VCaP (cell line): ENCODE measurements around the gene DDX25.

ENCODE experiments used
- H3K27ac ChIP-seq: fragments of 450-650 bp; 2 replicates; pipeline ENCODE4 v1.5.1; 2017
- CTCF ChIP-seq: fragments of 450-650 bp; conservative IDR thresholded peaks from 2 replicates; pipeline ENCODE4 v1.5.1; 2017; ENCODE audit warnings: mild to moderate bottlenecking, moderate library complexity

DDX25 gene

GRCh38 chr11:125874556-125875124 lies 29.7 kb upstream of the DDX25 start:
- TF ChIP-seq CTCF, result peak; percentile 90
- peak overlapping the region; percentile 90 for H3K27ac ChIP-seq

- H3K27ac ChIP-seq, result no peak overlapping the region
- TF ChIP-seq CTCF, result no peak
These were observed 23.0 kb upstream of the DDX25 start for GRCh38 chr11:125881291-125881690.

- no peak for TF ChIP-seq CTCF
These were observed 20.9 kb upstream of the DDX25 start for GRCh38 chr11:125883375-125883774.

GRCh38 chr11:125886997-125887372 lies 17.3 kb upstream of the DDX25 start:
- no peak for TF ChIP-seq CTCF
- H3K27ac ChIP-seq, result peak overlapping the region; percentile 96

More at GRCh38 chr11:125883375-125883774, 20.9 kb upstream of the DDX25 start:
- H3K27ac ChIP-seq, result no peak overlapping the region

- H3K27ac ChIP-seq, result peak within 1 kb of the TSS; percentile 96
- no peak; the same call in 1 of the 2 replicates for TF ChIP-seq CTCF
These were observed 16.7 kb upstream of the DDX25 start, which contains the start of gene HYLS1 for GRCh38 chr11:125887373-125888324. Gene HYLS1 (plus strand): TSS chr11:125887668. CDS start chr11:125899369, 11,701 bp downstream.

- H3K27ac ChIP-seq, result peak overlapping the region; percentile 96
These were observed 13.7 kb upstream of the DDX25 start for GRCh38 chr11:125890447-125891100.

More at GRCh38 chr11:125890447-125891100, 13.7 kb upstream of the DDX25 start:
- TF ChIP-seq CTCF, result no peak
